ENCODE data around the gene TOR2A. TPM values are rescaled to one million over a fixed set of nuclear protein-coding genes. Genes with fewer than 3 reads are reported as not detected.

The TOR2A gene
- total RNA-seq, 3 donors from 2014 or later: 9.5 to 16.7 (median 9.6) TPM

DNA sequence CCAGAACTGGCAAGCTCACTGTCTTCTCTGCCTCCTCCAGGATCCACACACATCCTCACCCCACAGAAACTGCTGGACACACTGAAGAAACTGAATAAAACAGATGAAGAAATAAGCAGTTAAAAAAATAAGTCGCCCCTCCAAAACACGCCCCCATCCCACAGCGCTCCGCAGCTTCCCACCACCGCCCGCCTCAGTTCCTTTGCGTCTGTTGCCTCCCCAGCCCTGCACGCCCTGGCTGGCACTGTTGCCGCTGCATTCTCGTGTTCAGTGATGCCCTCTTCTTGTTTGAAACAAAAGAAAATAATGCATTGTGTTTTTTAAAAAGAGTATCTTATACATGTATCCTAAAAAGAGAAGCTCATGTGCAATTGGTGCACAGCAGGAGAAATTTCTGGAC lies 44.4 kb downstream of the TOR2A start:
- intact Hi-C loops (cut with DNase I; ENCODE audit: low total_unique reads): no loop called here
- Histone ChIP-seq H3K9me3 (no peaks in the 10 kb centered on the region), H3K36me3 (no peaks in the 10 kb centered on the region), H3K4me3 (no peak overlapping the region), H3K4me1 (peaks cover 0 to 4% of the 10 kb centered on the region in 2 donors), H3K27ac (no peak overlapping the region), H3K27me3 (no peaks in the 10 kb centered on the region)
- TF ChIP-seq POLR2A (IDR thresholded peaks at IDR 0.05) (no peak), CTCF (IDR thresholded peaks at IDR 0.05) (no peak), POLR2AphosphoS5 (IDR thresholded peaks at IDR 0.05) (no peak)
- no peak for DNase-seq (ENCODE audit: low spot score in 2 of 2)

- H3K27me3 ChIP-seq: no peaks in the 10 kb centered on the region
- no peaks in the 10 kb centered on the region for H3K9me3 ChIP-seq
- H3K27ac ChIP-seq: no peak overlapping the region
- intact Hi-C loops (cut with DNase I; ENCODE audit: low total_unique reads): no loop called here
- no peaks in the 10 kb centered on the region for H3K36me3 ChIP-seq
- no peak overlapping the region for H3K4me3 ChIP-seq
- H3K4me1 ChIP-seq: peaks cover 0 to 4% of the 10 kb centered on the region in 2 donors
- TF ChIP-seq POLR2AphosphoS5 (IDR thresholded peaks at IDR 0.05) (no peak), CTCF (IDR thresholded peaks at IDR 0.05) (no peak), POLR2A (IDR thresholded peaks at IDR 0.05) (no peak)
- DNase-seq (ENCODE audit: low spot score in 2 of 2): no peak
Observed at GRCh38 chr9:127689329-127690000, 45.6 kb downstream of the TOR2A start.

- H3K4me3 ChIP-seq: no peak overlapping the region
- no peak for DNase-seq (ENCODE audit: low spot score in 2 of 2)
- intact Hi-C loops (cut with DNase I; ENCODE audit: low total_unique reads): loop anchor here (1.0 kb wide), 1 partner anchor 31 kb away; no protein-coding TSS in a partner anchor
- TF ChIP-seq CTCF (IDR thresholded peaks at IDR 0.05): no peak
- TF ChIP-seq POLR2AphosphoS5 (IDR thresholded peaks at IDR 0.05): no peak
- TF ChIP-seq POLR2A (IDR thresholded peaks at IDR 0.05): no peak
- no peaks in the 10 kb centered on the region for H3K27me3 ChIP-seq
- no peaks in the 10 kb centered on the region for H3K36me3 ChIP-seq
- H3K4me1 ChIP-seq: peaks cover 0 to 4% of the 10 kb centered on the region in 2 donors
- no peaks in the 10 kb centered on the region for H3K9me3 ChIP-seq
- peak overlapping the region in 1 of 2 donors; percentile 4 for H3K27ac ChIP-seq
Observed at GRCh38 chr9:127686461-127687393, 48.4 kb downstream of the TOR2A start.

DNA sequence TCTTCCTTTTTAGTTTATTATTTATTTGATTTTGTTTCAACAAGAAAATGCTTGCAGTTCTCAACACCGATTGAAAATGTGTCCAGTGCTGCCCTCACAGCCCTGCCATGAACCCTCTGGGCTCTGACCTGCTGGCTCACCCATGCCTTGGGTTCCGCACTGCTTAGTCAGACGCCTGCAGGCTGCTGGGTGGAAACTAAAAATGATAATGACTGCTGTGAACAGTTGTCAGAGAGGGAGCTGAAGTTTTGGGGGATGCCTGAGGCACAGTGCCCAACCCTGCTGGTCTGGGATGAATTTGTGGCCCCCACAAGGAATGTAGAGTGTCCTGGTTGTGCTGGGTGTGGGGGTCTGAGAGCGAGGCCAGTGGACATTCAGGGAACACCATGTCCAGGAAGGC lies 50.5 kb downstream of the TOR2A start:
- Histone ChIP-seq H3K4me3 (no peak overlapping the region), H3K27me3 (no peaks in the 10 kb centered on the region), H3K4me1 (peaks cover 0 to 4% of the 10 kb centered on the region in 2 donors), H3K36me3 (no peaks in the 10 kb centered on the region), H3K9me3 (no peaks in the 10 kb centered on the region), H3K27ac (no peak overlapping the region)
- intact Hi-C loops (cut with DNase I; ENCODE audit: low total_unique reads): no loop called here
- TF ChIP-seq POLR2AphosphoS5 (IDR thresholded peaks at IDR 0.05): no peak
- no peak for TF ChIP-seq POLR2A (IDR thresholded peaks at IDR 0.05)
- no peak for TF ChIP-seq CTCF (IDR thresholded peaks at IDR 0.05)
- DNase-seq (ENCODE audit: low spot score in 2 of 2): no peak

DNA sequence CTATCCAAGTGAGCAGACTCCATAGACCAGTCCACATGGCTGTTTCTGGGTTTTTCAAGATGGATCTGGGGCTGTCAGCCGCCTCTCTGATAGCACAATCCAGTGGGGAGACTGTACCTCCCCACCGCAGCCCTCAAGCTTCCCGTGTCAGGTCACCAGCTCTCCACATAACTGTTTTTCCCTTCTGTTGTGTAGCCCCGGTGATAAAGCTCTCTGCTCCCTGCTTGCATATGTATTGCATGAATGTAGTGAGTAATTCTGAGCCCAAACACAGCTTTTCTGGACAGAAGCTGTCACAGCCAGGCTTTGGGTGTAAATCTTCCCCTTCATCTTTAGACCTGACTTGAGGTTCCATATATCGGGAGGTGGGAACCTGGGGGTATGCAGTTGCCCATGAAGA lies 51.4 kb downstream of the TOR2A start:
- Histone ChIP-seq H3K36me3 (no peaks in the 10 kb centered on the region), H3K4me1 (peaks cover 0 to 4% of the 10 kb centered on the region in 2 donors), H3K27ac (no peak overlapping the region), H3K27me3 (no peaks in the 10 kb centered on the region), H3K4me3 (no peak overlapping the region), H3K9me3 (no peaks in the 10 kb centered on the region)
- no peak for DNase-seq (ENCODE audit: low spot score in 2 of 2)
- TF ChIP-seq POLR2A (IDR thresholded peaks at IDR 0.05) (no peak), CTCF (IDR thresholded peaks at IDR 0.05) (no peak), POLR2AphosphoS5 (IDR thresholded peaks at IDR 0.05) (no peak)
- intact Hi-C loops (cut with DNase I; ENCODE audit: low total_unique reads): no loop called here

Data from breast epithelium (tissue), 4 donors.